GM15510 (cell line): Measurements from ENCODE around the gene NACA.

Experiments used
- POLR2A ChIP-seq: IDR thresholded peaks from 3 replicates; pipeline ENCODE4 v1.6.1; 2011; ENCODE audit warnings: borderline replicate concordance; ENCODE audit not compliant: insufficient read length; ENCODE audit errors: extremely low read depth

The NACA gene

DNA sequence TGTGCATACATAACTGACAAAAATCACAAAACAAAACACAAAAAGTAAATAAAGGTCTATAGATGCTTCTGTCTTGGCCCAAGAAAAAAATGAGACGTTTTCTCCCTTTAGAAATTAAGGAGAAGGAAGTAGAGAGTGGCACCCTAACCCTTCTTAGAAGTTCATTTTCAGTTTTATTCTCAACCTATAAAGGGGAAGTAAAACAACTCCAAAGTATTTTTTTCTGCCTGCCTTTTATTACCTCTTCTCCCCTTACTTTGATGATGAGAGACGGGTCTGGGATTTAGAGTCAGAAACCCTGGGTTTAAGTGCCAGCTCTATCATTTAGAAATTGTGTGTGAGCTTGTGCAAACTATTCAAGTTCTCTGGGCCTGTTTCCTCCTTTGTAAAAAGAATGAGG, 24.3 kb upstream of the NACA start:
- no peak for TF ChIP-seq POLR2A

DNA sequence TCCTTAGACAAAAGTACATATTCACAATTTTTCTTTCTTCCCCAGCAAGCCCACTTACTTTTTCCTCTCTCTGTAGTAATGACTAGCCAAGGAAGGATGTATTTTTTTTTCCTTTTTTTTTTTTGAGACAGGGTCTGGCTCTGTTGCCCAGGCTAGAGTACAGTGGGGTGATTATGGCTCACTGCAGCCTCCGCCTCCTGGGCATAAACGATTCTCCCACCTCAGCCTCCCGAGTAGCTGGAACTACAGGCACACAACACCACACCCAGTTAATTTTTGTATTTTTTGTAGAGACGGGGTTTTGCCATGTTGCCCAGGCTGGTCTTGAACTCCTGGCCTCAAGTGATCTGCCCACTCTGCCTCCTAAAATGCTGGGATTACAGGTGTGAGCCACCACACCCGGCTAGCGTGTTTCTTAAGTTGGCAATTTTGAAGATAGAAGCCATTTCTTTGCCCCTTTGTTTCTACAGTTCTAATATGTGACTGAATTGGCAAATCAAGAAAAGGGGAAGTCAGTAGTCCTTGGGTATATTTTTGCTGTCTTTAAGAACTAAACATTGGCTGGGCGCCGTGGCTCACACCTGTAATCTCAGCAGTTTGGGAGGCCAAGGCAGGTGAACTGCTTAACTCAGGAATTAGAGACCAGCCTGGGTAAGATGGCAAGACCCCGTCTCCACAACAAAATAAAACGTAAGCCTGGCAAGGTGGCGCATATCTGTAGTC, 3.2 kb upstream of the NACA start:
- no peak for TF ChIP-seq POLR2A

DNA sequence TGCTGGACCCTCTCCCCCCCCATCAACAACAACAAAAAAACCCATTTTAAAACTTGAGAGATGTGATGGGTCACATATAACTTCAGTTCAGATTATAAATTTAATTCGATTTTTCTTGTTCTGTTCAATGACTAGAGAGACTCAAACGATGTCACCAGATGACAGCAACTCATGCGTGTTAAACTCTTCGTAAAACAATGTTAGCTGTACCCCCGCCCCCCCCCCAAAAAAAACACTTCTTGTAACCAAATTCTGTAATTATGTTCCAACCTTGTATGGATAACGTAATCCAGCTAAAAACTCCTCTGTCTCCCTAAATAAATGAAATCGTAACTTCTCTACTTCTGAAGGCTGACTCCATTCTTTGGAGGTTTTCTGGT, 614 bp upstream of the NACA start:
- TF ChIP-seq POLR2A = no peak

DNA sequence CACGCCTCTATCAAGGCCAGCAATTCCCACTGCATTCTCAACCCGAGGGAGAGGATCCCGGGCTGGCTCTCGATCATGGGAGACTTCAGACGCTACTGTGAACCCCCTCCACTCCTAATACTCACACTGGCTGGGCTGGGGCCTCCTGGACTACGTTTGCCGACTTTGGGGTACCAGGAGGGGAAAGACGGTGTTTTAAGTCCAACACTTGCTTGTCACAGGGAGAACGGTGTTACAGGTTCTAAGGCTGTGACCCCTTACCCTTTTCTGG, 463 bp downstream of the NACA start:
- TF ChIP-seq POLR2A = no peak

DNA sequence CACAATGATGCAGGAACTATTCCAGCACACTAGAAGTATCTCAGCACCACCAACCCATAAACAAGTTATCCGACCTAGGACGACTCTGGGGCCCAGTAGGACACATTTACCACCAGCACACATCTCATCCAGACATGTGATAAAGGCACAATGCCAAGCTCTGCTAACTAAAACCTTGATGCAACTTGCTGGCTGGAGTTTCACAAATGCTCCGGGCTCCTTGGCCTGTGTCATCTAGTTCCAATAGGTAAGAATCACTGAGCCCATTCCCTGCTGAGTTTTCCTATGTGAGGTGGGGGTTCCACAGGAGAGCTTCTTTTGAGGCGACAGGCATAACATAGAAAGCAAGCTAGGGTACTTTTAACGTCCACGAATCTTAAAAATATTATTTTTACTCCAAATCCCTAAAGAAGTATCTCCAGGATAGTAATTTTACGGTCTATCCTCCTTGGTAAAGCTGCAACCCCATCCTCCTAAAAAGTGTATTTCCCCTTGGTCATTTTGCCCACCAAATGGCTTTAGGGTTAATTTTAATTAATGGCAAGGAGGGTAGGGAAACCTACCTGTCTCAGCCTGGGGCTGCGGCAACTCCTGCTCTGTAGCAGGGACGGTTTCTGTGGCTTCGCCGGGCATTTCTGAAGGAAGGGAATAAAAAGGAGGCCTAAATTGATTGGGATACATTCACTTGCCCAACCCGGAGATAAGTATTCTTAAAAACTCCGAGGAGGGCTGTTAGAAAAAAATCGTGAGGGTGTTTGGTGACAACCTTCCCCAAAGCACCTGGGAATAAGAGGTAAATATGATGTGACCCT, 1.0 kb downstream of the NACA start:
- no peak for TF ChIP-seq POLR2A

DNA sequence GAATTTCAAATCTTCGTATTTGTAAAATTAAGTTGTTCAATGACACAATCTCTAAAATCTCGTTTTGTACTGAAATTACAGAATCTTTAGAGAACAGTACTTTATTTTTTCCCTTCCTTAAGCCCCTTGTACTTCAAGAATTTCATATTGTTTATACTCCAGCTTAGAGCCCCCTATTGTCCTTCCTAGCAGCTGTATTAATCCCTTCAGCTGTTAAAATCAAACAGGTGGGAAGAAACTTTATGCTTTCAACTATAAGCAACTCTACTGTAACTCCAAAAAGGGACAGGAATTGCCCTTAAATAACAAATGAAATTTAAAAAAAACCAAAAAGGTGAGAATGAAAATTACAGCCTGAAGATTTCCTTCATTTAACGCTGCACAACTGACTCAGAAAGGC, 1.7 kb downstream of the NACA start:
- no peak for TF ChIP-seq POLR2A

DNA sequence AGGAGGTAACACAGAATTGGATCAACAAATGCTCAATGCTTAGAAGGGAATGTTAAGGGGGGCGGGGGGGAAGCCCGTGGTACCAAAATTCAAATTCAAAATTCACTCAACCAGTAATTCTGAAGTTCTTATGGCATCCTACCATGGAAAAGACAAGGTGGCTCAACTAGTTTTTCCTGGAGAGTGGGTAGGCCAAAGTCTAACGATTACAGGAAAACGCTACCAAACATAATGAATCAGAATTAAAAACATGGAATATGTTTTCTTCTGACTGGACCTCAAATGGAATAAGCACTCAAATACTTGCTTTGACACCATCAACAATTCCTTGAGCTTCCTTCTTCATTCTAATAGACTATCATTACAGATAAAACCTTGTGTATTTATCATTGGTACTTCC, 2.3 kb downstream of the NACA start:
- no peak for TF ChIP-seq POLR2A

DNA sequence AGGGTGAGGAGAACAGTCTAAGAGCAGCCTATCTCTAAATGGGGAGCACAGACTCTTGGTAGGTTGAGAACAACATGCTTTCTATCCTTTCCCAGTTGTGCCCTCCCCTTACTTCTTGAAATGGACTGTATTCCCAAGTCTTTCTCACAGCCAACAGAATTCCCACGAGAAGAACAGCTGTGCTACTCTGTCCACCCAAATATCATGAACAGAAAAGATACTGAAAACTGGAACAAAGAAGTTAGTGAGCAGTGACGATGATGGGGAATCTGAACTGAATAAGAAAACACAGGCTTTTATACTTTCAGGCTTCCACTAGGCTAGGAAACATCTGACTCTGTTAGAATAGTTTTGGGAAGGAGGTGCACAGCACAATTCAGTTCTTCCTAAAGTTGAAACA, 3.4 kb downstream of the NACA start:
- no peak for TF ChIP-seq POLR2A

DNA sequence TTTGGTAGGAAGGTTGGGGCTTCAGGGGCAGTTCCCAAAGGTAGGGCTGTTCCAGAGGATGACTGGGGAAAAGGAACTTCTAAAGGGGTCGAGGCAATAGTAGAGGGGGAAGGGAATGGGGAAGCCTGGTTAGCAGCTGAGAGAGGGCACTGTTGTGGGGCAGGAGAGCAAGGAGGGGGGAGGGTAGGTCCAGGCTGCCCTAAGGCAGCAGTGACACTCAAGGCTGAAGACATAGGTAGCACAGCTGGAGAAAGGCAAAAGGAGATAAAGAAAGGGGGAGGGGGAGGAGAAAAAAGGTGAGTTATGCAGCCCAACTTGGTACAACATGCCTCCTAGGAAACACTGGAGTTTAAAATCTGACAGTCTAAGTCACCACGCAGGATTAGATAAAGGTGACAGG, 3.9 kb downstream of the NACA start:
- no peak for TF ChIP-seq POLR2A

DNA sequence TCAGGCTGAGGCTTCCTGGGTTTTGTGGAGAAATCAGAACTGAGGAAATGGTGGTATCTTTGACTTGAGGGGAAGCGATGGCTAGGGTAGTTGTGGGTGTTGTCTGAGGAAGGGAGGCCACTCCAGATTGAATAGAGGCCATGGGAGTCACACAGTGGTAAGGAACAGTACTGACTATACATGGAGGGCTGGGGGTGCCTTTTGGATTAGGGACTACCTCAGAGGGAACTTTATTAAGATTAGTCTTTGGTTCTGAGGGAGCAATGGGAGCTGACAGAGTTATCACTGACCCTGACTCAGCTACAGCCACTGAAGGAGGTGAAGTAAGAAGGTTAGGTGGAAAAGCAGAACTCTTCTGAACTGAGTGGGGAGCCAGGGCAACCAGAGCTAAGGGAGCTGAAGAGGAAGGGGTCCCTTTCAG, 4.4 kb downstream of the NACA start:
- no peak for TF ChIP-seq POLR2A

DNA sequence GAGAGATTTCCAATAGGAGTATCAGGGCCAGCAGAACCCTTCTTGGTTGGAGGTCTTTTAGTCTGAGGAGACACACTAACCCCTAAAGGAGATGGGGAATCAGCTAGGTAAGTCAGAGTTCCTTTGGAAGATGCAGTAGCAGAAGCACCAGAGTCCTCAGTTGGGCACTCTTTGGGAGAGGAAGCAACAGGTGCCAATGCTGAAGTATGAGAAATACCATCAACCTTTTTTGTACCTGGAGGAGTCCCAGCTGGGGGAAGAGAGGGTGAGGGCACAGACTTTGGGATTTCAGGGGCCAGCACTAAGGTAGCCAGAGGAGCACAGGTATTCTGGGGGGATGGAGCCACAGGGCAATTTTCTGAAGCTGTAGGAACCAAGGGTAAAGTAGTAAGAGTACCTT, 6.0 kb downstream of the NACA start:
- no peak for TF ChIP-seq POLR2A

DNA sequence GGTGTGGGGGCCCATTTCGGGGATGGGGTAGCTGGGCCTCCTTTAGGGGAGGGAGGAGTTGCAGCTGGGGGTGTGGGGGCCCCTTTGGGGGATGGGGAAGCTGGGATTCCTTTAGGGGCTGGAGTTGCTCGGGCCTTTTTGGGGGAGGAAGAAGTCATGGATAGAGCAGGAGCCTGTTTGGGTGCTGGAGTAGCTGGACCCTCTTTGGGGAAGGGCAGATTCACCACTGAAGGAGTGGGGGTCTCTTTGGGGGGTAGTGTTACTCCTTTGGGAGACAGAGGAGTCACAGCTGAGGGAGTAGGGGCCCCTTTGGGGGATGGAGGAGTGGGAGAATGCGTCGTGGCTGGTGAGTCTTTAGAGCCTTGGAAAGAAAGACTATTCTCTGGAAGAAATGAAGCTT, 6.5 kb downstream of the NACA start:
- no peak for TF ChIP-seq POLR2A

DNA sequence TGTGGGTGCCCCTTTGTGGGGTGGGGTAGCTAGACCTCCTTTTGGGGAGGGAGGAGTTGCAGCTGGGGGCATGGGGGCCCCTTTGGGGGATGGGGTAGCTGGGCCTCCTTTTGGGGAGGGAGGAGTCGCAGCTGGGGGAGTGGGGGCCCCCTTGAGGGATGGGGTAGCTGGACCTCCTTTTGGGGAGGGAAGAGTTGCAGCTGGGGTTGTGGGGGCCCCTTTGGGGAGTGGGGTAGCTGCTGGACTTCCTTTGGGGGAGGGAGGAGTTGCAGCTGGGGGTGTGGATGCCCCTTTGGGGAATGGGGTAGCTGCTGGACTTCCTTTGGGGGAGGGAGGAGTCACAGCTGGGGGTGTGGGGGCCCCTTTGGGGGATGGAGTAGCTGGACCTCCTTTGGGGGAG, 7.0 kb downstream of the NACA start:
- no peak for TF ChIP-seq POLR2A

DNA sequence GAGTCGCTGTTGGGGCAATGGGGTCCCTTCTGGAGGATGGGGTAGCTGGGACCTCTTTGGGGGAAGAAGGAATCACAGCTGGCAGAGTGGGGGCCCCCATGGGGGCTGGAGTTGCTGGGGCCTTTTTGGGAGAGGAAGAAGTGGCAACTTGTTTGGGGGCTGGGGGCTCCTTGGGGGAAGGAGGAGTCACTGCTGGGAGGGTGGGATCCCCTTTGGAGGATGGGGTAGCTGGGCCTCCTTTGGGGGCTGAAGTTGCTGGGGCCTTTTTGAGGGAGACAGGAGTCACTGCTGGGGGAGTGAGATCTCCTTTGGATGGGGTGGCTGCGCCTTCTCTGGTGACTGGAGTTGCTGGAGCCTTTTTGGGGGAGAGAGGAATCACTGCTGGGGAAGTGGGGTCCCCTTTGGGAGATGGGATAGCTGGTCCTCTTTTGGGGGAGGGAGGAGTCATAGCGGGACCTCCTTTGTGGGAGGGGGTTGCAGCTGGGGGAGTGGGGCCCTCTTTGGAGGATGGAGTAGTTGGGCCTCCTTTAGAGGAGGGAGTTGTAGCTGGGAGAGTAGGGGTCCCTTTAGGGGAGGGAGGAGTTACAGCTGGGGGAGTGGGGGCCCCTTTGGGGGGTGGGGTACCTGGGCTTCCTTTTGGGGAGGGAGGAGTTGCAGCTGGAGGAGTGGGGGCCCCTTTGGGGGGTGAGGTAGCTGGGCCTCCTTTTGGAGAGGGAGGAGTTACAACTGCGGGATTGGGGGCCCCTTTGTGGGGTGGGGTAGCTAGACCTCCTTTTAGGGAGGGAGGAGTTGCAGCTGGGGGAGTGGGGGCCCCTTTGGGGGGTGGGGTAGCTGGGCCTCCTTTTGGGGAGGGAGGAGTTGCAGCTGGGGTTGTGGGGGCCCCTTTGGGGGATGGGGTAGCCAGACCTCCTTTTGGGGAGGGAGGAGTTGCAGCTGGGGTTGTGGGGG, 7.9 kb downstream of the NACA start:
- TF ChIP-seq POLR2A = no peak

DNA sequence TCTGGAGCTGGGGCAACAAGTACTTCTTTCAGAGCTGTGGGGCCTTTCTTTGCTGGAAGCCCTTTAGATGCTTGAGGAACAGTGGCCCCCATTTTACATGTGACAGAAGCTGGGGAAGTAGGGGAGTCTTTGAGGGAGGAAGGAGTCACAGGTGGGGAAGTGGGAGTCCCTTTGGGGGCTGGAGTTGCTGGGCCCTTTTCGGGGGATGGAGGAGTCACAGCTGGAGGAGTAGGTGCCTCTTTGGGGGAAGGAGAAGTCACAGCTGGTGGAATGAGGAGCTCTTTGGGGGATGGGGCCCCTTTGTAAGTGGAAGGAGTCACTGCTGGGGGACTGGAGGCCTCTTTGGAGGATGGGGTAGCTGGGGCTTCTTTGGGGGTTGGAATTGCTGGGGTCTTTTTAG, 8.6 kb downstream of the NACA start:
- TF ChIP-seq POLR2A = no peak
